Bronchial epithelial cell (primary cell): ENCODE data around the gene CMPK2. TPM values are rescaled to one million over a fixed set of nuclear protein-coding genes. Genes with fewer than 3 reads are reported as not detected.
A peak's percentile ranks its signal among the peaks of the same experiment; 100 is the strongest.

Experiments used
- DNase-seq: peaks from one replicate; pipeline ENCODE4 v3.0.0-alpha.2; 2010; ENCODE audit warnings: low read depth
- FAIRE-seq: peaks from 2 replicates; lab custom pipeline; 2011; peaks lifted over from hg19 to GRCh38; lab: Jason Lieb, UNC
- H3K27me3 ChIP-seq: 2 replicates; pipeline ENCODE4 v1.5.1; 2011; ENCODE audit warnings: low read length; ENCODE audit not compliant: control insufficient read depth, insufficient read depth
- H3K36me3 ChIP-seq: 2 replicates; pipeline ENCODE4 v1.5.1; 2011; ENCODE audit warnings: low read length; ENCODE audit not compliant: control insufficient read depth, insufficient read depth
- H3K4me3 ChIP-seq: 2 replicates; pipeline ENCODE4 v1.5.1; 2011; ENCODE audit warnings: mild to moderate bottlenecking, low read depth, low read length, control low read depth
- total RNA-seq: library from RNA; depleted of rRNA; stranded (reverse); fragments of >200 nt; gene quantifications from 2 replicates; pipeline ENCODE4 v1.2.1, GENCODE V29; 2014
- TF ChIP-seq, protein P1 (sequence below): IDR thresholded peaks from 2 replicates; pipeline ENCODE4 v1.5.1; 2011; ENCODE audit warnings: mild to moderate bottlenecking, moderate library complexity, low read length, control low read depth, inconsistent platforms; ENCODE audit not compliant: insufficient read depth, severe bottlenecking

The CMPK2 gene
- total RNA-seq, 1 donor from 2014 or later: 0.26 TPM

DNA sequence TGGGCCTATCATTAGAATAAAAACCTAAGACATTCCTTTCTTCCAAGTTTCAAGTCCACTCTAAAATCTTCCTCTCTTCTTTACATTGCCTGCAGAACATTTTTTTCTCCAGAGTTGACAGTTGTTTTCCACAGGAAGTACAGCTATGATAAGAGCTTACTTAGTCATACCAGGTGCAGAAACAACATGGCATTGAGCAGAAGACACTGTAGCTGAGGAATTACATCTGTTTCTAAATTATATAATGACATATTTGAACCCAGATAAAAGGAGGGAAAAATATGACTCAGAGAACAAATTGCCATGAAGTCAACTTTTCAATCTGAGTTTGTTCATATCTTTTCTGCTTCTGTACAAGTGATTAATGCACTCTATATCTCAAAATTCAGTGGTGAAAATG is 30.2 kb downstream of the CMPK2 start:
- TF ChIP-seq, protein P1, sequence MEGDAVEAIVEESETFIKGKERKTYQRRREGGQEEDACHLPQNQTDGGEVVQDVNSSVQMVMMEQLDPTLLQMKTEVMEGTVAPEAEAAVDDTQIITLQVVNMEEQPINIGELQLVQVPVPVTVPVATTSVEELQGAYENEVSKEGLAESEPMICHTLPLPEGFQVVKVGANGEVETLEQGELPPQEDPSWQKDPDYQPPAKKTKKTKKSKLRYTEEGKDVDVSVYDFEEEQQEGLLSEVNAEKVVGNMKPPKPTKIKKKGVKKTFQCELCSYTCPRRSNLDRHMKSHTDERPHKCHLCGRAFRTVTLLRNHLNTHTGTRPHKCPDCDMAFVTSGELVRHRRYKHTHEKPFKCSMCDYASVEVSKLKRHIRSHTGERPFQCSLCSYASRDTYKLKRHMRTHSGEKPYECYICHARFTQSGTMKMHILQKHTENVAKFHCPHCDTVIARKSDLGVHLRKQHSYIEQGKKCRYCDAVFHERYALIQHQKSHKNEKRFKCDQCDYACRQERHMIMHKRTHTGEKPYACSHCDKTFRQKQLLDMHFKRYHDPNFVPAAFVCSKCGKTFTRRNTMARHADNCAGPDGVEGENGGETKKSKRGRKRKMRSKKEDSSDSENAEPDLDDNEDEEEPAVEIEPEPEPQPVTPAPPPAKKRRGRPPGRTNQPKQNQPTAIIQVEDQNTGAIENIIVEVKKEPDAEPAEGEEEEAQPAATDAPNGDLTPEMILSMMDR: no peak
- no peaks in the 10 kb centered on the region for H3K27me3 ChIP-seq
- H3K4me3 ChIP-seq: no peak overlapping the region
- no peak for DNase-seq
- no peak for FAIRE-seq
- no peaks in the 10 kb centered on the region for H3K36me3 ChIP-seq

- DNase-seq (no peak), FAIRE-seq (no peak)
- TF ChIP-seq, protein P1: no peak
- H3K4me3 ChIP-seq: no peak overlapping the region
- H3K27me3 ChIP-seq: no peaks in the 10 kb centered on the region
- H3K36me3 ChIP-seq: no peaks in the 10 kb centered on the region
Measured at GRCh38 chr2:6834163-6834562, 31.5 kb downstream of the CMPK2 start.

DNA sequence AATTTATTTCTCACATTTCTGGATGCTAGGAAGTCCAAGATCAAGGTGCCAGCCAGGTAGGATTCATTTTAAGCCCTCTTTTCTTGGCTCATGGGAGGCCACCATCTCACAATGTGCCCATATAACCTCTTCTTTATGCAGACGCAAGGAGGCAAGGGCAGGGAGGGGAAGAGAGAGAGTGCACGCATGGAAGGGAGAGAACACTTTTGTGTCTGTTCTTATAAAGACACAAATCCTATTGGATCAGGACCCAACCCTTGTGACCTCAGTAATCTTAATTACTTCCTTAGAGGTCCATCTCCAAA is 32.5 kb downstream of the CMPK2 start:
- Histone ChIP-seq H3K27me3 (no peaks in the 10 kb centered on the region), H3K4me3 (no peak overlapping the region), H3K36me3 (no peaks in the 10 kb centered on the region)
- TF ChIP-seq, protein P1: no peak
- FAIRE-seq (no peak), DNase-seq (no peak)

DNA sequence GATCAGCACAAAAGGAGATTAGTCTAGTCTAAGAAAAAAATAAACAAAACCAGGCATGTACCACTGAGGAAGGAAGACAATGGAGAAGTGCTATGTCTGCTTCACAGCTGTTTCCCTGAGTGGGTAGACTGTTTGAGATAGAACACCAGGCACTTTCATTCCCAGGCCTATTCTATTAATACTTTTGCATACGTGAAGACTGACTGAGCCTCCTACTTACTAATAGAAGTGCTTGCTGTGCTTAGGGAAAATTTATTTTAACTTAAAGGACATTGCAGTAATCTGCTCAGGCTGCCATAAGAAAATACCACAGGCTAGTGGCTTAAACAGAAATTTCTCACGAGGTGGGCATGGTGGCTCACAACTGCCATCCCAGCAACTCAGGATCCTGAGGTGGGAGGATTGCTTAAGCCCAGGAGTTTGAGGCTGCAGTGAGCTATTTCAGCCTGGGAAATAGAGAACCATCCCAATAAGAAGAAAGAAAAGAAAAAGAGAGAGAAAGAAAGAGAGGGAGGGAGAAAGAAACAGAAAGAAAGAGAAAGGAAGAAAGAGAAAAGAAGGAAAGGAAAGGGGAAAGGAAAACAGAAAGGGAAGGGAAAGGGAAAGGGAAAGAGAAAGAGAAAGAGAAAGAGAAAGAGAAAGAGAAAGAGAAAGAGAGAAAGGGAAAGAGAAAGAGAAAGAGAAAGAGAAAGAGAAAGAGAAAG is 33.0 kb downstream of the CMPK2 start:
- H3K4me3 ChIP-seq: no peak overlapping the region
- TF ChIP-seq, protein P1: no peak
- no peak for DNase-seq
- no peaks in the 10 kb centered on the region for H3K36me3 ChIP-seq
- H3K27me3 ChIP-seq: no peaks in the 10 kb centered on the region
- no peak for FAIRE-seq

DNA sequence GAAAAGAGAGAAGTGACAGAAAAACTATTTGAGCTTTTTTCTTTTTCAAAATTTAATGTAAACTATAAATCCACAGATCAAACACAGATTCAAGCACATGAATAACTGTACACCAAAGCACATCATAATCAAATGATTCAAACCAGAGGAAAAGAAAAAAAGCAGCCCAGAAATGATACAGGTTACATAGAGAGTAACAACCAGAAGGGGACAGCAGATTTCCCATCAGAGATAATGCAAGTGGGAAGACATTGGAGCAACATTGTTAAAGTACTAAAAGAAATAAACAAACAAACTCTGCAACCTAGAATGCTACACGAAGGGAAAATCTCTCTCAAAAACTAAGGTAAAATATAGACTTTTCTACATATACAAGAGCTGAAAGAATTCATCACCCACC is 34.5 kb downstream of the CMPK2 start:
- FAIRE-seq (no peak), DNase-seq (no peak)
- Histone ChIP-seq H3K4me3 (no peak overlapping the region), H3K36me3 (no peaks in the 10 kb centered on the region), H3K27me3 (no peaks in the 10 kb centered on the region)
- TF ChIP-seq, protein P1: no peak

DNA sequence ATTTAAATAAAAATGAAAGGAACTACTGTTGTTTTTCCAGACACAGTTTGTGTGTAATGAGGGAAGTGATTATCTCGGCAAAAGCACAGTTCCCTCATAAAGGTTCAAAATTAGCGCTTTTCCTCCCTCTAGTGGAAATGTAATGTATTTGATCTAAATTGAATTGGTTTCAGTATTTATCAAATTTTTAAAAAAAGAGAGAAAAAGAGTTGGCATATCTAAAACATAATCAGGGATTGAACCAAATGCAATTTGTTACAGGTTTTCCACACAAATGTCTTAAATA is 37.5 kb downstream of the CMPK2 start:
- H3K27me3 ChIP-seq: no peaks in the 10 kb centered on the region
- no peak for FAIRE-seq
- H3K36me3 ChIP-seq: no peaks in the 10 kb centered on the region
- no peak overlapping the region for H3K4me3 ChIP-seq
- TF ChIP-seq, protein P1: no peak
- peak; percentile 9 for DNase-seq
